NCI-H2196 (cell line): Measurements from ENCODE around the gene VAX1.
"Not testable (repeated sequence)": the region's sequence is repeated elsewhere in the genome, so short reads cannot be mapped to it uniquely, and the experiment has no call there.

Experiments used
- DNase-seq: peaks from one replicate; lab custom pipeline; 2025; ENCODE audit not compliant: unreplicated experiment; lab: John Stamatoyannopoulos, UW

The VAX1 gene, protein sequence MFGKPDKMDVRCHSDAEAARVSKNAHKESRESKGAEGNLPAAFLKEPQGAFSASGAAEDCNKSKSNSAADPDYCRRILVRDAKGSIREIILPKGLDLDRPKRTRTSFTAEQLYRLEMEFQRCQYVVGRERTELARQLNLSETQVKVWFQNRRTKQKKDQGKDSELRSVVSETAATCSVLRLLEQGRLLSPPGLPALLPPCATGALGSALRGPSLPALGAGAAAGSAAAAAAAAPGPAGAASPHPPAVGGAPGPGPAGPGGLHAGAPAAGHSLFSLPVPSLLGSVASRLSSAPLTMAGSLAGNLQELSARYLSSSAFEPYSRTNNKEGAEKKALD

DNA sequence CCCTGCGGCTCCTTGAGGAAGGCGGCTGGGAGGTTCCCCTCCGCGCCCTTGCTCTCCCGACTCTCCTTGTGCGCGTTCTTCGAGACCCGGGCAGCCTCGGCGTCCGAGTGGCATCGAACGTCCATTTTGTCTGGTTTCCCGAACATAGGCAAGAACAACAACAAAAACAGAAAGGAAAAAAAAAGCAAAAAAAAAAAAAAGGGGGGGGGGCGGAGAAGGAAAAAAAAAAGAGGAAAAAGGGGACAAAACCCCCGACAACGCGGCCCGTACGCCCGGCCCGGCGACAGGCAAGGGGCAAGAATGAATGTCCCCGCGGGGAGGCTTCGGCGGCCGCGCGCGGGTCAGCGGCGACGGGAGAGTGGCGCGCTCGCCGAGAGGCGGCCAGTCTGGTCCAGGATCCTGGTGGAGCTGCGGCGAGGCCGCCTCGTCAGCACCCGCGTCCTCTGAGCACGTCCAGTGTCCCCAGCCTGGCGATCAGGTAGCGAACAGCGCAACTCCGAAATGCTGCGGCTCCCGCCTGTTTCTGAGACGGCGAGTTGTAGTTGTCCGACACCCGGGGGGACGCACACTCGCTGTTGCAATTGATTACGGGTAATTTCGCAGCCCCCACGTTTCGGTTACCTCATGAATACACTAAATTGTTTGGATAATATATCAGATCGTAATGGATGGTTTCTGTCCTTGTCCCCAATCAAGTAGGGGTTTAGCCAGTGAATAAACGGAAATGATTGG lies at the start of gene VAX1:
VAX1 (minus strand) TSS at position 360 of the 732 bp plus-strand sequence; CDS start at position 146, 214 bp downstream.
- no peak for DNase-seq

DNA sequence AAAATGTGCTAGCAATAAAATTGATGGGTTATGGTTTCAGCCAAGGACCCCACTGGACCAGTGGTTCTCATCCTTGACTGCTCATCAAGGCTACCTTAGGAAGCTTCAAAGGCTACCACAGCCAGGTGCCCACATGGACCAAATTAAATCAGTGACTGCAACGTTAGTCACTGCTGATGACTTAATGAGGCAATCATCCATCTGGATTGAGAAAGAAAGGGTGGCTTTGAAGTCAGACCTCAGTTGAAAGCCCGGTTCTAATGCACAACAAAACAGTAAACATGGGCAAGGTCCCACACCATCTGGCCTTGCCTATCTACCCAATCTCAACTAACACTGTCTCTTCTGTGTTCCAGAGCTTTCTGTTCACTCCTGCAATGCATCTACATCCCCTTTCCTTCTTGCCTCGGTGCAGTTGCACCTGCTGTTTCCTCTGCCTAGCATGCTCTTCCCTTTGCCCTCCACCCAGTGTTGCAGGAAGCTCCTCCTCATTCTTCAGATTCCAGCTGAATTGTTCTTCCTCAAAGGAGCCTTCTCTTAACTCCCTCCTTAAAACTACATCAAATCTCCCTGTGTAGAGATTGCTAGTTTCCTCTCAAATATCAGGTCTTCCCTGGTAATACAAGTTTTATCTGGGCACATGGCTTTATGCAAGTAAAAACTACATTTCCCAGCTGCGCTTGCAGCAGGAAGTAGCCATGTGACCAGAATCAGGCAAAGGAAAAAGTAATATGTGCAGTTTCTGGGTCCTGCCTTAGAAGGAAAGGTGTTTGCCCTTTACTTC lies 49.0 kb upstream of the VAX1 start:
- no peak for DNase-seq

DNA sequence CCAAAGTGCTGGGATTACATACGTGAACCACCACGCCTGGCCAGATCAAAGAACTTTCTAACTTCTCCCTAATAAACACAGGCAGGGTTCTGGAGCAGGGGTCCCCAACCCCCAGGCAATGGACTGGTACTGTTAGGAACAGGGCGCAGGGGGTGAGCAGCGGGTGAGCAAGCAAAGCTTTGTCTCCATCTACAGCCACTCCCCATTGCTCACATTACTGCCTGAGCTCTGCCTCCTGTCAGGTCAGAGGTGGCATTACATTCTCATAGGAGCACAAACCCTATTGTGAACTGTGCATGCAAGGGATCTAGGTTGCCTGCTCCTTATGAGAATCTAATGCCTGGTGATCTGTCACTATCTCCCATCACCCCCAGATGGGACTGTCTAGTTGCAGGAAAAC lies 47.7 kb upstream of the VAX1 start:
- DNase-seq = not testable (repeated sequence)

DNA sequence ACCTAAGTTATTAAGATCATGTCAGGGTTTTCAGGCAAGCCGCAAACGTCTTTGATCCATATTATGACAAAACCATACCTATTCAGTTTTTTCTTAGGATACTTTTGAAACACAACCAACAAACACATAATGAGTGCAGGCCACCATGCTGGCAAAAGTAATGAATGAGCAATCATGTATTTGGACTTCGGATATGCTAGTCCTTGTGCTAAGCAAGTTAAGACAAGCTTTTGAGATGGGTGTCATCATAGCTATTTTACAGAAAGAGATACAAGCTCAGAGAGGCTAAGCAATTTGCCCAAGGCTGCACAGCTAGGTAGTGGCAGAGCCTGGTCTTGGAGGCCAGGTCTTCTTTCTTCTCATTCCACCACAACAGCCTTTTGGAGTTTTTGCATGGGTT lies 46.8 kb upstream of the VAX1 start:
- no peak for DNase-seq

DNA sequence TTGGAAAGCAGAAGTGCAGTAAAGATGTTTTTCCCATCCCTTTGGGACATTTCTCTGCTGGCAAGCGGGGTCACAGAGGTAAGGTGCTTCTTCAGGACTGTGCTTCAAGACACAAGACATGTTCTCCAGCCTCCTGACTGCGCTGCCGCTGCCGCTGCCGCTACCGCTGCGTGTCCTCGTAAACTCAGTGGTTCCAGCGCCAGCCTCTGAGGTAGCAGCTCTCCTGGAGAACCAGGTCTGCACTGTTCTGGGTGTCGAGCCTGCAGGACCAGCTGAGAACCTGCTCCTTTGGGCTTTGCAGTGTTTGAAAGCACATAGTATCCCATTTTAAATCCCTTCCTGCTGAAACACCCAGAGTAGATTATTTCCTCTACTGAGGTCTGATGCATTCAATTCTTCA lies 46.2 kb upstream of the VAX1 start:
- no peak for DNase-seq

DNA sequence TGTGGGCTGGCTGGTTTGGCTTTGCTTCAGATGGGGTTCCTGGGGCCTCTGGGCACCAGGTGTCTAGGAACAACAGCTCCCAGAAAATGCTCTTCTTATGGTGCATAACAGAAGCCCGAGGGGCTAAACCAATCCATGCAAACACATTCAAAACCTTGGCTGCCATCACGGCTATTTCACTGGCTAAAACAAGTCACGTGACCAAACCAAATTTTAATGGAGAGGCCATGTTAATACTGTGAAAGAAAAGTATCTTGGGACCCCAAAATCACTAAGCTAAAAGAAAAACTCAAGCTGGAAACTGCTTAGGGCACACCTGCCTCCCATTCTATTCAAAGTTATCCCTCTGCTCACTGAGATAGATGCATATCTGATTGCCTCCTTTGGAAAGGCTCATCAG lies 40.1 kb upstream of the VAX1 start:
- DNase-seq = no peak

DNA sequence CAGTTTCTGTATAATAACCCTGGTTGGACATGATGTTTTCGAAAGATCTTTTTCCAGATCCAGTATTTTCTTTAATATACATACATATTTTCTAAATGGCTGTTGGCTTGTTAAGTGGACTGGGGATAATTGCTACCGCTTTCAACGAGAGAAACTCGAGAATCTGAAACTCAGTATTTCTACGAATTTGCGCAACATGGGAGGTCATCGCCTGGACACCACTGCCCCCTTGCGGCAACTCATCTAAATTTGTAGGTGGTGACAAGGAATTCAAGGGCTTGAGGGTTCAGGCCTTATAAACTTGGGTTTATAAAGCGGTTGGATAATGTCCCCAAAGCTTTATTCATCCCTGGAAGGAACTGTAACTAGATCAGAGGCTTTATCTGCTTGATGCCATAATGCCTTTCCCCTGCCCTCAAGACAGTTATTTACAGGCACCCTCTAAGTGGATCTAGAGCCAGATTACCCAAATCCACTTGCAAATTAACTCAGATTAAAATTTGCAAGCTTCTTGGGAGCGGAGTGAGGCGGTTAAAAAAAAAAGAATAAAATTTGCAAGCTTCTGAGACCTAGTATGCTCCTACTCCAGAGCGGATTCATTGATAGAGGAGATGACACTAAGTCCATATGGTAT lies 37.9 kb upstream of the VAX1 start:
- DNase-seq = peak; percentile 59

DNA sequence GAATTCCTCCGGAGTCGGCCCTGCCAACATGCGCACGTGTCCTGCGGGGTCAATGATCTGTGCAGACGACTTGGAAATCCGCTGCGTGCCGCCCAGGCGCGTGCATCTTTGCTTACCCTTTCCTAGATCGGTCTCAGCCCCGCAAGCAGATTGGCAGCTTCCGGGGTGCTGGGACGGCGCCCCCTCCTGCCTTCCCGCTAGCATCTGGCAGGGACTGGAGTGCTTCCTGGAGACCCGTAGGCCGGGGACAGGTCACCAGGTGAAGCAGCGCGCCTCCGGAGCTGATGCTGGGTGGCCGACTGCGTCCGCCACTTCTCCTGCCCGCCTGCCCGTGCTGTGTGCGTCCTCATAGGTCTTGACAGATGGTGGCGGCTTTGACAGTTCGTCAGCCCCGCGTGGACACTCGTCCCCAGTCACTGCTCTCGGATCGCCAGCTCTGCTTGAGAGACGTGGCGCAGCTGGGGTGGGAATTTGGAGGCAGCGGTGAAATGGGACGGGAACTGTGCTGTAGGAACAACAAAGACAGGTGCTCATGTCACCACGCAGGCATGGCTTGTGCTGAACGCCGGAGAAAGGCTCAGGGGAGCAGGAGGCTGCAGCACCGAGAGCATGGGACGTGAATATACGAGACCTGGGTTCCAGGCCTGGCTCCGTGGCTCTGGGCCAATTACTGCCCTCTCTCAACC lies 37.3 kb upstream of the VAX1 start:
- DNase-seq = no peak

DNA sequence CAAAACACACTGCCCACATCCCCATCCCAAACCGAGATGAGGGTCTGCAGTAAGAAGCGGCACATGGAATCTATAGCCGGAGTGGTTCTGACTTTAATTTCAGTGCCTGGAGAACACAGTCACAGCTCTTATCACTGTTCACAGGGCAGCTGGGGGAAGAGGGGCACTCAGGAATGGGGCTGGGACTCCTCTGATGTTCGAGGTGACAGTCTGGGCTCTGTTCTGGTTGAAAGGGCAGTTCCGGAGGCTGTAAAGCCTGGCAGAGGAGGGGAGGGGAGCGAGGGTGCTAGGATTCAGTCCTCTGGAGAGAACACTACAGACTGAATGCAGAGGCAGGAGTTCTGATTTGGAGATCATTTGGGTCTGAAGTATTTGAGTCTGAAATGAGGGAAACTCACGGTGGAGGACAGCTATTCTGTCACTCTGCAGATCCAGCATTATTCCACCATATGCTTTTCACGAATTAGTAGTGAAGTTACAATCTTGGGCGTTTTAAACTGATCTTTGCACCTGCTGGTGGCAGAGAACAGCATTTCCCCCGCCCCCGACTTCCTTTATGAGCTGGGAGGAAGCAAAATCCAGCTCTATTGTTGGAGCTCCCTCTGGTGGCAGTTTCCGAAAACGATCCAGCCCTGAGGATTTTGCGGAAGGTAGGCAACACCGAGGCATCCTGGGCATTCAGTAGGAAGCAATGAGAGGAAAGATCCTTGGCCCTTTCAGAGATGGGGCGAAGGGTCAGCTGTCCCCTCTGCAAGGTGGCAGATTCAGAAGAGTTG lies 36.6 kb upstream of the VAX1 start:
- peak; percentile 70 for DNase-seq

DNA sequence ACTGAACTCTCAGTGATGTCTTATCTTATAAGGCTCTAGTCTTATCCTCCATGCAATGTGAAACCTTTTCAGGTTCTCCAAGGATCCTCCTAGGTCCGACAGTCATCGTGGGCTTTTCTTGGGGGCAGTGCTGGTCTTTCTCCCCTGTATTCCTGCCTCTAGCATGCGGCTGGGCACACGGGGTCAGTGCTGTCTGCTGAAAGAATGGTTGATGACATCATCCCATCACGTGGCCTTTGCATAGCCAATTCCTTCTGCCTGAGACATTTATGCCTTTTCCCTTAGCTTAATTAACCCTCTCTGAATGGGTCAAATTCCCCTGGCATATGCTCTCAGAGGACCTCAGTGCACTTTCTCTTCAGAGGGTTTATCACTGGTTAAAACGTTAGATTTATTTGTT lies 32.2 kb upstream of the VAX1 start:
- no peak for DNase-seq

DNA sequence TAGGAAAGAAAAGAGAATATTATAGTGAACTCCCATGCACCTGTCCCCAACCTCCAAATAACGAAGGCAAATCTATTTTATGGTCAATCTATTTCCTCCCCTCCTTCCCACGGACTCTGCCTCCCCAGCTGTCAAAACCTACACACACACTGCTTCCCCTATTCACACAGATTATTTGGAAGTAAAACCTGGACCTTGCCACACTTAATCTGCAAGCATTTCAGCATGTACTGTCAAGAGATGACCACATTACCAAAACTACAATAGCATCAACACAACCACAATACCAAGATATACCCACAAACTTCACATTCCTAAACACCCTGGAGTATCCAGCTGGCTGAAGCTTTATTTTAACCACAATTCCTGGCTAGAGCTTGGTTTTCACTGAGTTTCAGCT lies 31.4 kb upstream of the VAX1 start:
- no peak for DNase-seq

DNA sequence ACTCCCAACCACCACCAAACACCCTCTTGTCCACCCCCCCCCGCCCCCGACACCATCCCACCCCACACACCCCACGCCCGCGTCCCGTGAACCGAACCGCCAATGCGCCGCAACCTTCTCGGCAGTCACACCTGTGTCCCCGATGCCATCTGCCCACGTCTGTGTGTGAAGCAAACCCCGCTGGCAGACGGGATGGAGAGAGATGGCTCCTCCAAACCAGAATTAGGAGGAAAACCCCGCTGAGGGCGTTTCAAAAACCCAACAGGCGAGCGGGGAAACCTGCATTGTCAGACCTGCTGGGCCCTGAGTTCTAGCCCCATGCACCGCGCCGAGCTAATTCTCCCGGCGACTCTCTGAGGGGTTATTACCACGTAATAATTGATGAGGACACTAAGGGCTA lies 30.7 kb upstream of the VAX1 start:
- DNase-seq = no peak

DNA sequence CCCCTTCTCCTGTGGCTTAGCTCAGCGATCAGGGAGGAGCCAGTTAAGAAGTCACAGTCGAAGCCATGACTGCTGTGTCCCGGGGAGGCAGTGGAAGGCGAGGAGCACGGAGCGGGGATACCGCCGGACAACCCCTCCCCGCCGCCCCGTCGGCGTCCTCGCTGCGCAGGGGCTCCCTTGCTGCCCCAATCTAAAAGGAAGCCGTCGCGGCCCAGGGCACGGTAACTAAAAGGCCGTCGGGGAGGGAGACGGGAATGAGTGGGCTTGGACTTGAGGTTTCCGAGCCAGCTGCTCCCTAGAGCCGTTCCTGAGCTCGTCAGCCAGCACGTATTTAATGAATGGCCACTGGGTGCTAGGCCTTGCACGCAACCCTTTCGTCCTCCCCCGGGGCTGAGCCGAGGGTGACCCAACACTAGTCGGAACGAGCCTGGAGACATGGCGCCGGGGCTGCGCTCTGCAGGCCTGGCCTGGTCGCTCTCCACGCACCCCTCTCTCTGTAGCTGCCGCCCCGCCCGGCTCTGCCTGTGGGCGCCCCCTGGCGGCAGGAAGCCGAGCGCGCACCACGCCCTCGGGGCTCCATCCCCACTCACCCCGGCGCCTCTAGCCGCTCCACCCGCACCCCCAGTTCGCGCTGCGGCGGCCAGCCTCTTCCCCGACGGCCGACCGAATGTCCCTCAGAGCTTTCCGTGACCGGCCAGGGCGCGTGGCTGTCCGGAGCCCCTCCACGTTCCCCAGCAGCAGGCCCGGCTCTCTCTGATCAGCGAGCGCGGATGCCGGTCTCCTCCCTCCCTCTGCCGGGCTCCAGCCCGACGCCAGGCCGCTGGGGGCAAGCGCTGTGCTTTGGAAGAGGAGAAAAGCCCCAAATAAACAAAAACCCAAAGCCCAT lies 30.0 kb upstream of the VAX1 start:
- DNase-seq = peak; percentile 18

DNA sequence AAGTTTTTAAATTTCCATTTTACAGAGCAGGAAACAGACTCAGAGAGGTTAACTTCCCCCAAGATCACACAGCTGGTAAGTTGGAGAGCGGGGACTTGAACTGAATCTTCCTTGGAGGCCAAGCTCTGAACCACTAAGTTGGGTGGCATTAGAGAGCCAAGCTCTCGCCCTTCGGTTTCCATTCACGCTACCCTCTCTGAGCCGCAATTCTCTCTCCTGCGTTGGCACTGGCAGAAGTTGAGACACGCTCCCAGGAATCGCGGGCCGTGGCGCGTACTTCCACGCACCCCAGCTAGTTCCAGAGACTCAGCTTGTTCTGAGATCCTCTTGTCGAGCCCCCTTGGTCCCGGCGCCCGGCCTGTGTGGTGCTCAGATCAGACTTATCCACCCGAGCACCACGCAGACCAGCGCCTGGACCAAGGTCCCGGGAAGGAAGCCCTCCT lies 29.3 kb upstream of the VAX1 start:
- DNase-seq = no peak

DNA sequence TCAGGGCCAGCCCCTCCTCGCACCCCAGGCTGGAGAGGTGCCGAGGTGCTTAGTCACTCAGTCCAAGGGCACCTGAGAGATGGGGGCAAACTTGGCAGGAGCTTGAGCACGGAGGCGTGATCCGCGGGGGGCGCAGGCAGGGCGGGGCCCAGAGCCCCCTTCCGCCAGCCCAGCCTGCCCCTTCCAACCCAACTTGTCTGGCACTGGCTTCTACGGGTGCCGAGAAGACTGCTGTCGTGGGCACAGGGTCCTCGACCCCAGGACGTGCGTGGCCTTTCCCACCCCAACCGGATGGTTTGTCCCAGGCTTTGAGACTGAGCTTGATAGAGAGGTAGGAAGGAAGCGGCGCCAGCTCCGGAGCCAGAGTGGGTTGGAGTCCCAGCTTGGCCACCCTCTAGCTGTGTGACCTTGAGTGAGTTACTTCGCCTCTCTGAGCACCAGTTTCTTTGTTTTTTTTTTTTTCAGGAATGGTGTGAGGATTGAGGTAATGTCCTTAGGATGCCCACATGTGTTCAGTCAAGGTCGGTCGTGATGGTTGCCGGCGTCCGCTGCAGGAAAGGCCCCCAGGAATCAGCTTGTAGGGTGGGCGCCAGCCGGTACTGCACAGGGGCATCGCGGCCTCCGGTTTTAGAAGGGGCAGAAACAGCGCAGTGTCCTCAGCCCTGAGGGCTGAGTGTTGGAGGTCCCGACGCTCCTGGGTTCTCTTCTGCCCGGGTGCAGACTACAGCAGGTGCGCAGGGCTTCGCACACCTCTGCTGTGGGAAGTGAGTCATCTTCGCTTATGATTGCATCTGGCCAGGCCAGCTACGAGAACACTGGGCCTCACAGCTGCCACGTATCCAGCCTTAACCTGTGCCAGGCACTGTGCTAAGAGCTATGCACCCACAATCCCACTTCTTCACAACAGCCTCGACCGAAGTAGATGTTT lies 28.6 kb upstream of the VAX1 start:
- no peak for DNase-seq

DNA sequence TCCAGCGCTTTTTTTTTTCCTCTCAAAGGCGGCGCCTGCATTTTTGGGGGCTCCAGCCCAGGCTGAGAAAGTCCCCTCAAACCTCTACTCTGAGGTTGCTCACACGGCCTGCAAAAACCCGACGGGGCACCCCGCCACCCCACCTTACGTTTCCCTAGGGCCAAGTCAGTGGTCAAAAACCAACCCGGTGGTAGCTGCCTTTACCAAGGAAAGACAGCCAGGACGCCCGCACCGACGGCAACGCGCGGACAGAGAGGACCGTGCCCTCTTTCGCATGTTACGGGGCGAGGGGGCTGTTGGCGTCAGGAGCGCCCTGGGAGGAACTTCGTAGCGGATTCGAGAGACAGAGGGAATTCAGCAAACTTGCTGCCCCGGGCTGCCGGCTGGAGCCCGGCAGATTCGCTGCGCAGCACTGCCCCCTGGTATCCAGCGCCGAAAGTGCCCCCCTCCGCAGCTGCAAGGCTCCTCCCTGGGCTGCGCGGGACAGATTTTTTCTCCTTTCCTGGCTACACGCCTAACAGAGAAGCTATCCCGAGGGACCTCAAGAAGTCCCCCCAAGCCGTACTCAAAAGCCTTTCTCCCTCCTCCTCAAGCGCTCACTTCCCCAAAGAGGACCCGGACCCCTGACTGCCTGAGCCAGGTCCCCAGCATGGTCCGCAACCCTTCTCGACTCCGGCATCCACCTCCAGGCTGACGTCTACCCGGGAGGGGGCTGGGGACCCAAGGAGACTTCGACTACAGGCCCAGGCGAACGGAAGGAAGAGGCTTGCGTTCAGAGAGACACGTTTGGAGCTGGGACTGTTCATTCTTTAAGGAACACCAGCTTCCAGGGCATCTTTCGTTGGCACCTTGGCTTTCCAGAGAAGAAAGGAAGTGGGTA lies 27.7 kb upstream of the VAX1 start:
- DNase-seq = no peak
